HCT116 (cell line): Measurements from ENCODE around the gene ST7. TPM values are rescaled to one million over a fixed set of nuclear protein-coding genes. Genes with fewer than 3 reads are reported as not detected.

Experiments used
- ATAC-seq: fragments of 200-7000 bp; cut with Tn5 transposase; 2 replicates; pipeline ENCODE4 v1.9.1; 2020; ENCODE audit warnings: mild to moderate bottlenecking, moderate library complexity
- BruUV-seq: library from RNA; stranded (reverse); fragments of 400-500 nt; replicated peaks from 2 replicates; lab custom pipeline; 2021; lab: Mats Ljungman, UMichigan
- CTCF ChIA-PET: fragments of 300-600 bp; sonication (Branson Sonifier 250); formaldehyde crosslinking; loops from one replicate; lab custom pipeline; 2021; ENCODE audit warnings: antibody characterized with exemption; lab: Charles Lee
- POLR2A ChIA-PET: fragments of 300-600, 350-600 bp; sonication (Branson Sonifier 250); formaldehyde crosslinking; loops from one replicate; lab custom pipeline; 2021; ENCODE audit warnings: antibody characterized with exemption; lab: Charles Lee
- RAD21 ChIA-PET, 2 experiments: fragments of 300-600 bp; sonication (Branson Sonifier 250); formaldehyde crosslinking; loops; one replicate each; lab custom pipeline; 2023; ENCODE audit warnings: low total read pairs in 2 of 2; ENCODE audit not compliant: uncharacterized antibody in 2 of 2, unreplicated experiment in 2 of 2, low non-redundant PET in 1 of 2; lab: Charles Lee
- DNase-seq: peaks from one replicate; pipeline ENCODE4 v3.0.0-alpha.2; 2010; ENCODE audit warnings: low read depth, low spot score
- H2AFZ ChIP-seq: fragments of 200-600 bp; shearing (Covaris generic), sonication (generic); 2 replicates; pipeline ENCODE4 v1.6.1; 2017; ENCODE audit warnings: low read depth, mixed run types, mixed read lengths, antibody characterized with exemption, low read length; ENCODE audit not compliant: poor library complexity, severe bottlenecking
- H3K27ac ChIP-seq: 2 replicates; pipeline ENCODE4 v1.5.1; 2012; ENCODE audit warnings: low read depth, low read length
- H3K27me3 ChIP-seq: fragments of 200-600 bp; sonication (generic); 2 replicates; pipeline ENCODE4 v1.6.1; 2016; ENCODE audit warnings: mixed run types, low read length, mixed read lengths; ENCODE audit not compliant: insufficient read depth
- H3K36me3 ChIP-seq, 2 experiments: fragments of 200-500 bp in 1 of 2; fragments of 200-600 bp in 1 of 2; sonication (Bioruptor generic) in 1 of 2; sonication (generic) in 1 of 2; 2 replicates each; pipeline versions ENCODE4 v1.5.1 to v1.6.1; 2014 to 2016; ENCODE audit warnings: low read length in 2 of 2, inconsistent platforms in 1 of 2, mixed read lengths in 1 of 2, mixed run types in 1 of 2; ENCODE audit not compliant: insufficient read depth in 2 of 2, control insufficient read depth in 1 of 2
- H3K4me1 ChIP-seq, 2 experiments: fragments of 200-600 bp in 1 of 2; sonication (generic) in 1 of 2; 2 replicates each; pipeline versions ENCODE4 v1.5.1 to v1.6.1; 2012 to 2017; ENCODE audit warnings: low read length in 2 of 2, inconsistent platforms in 1 of 2, mild to moderate bottlenecking in 1 of 2, mixed read lengths in 1 of 2, mixed run types in 1 of 2, moderate library complexity in 1 of 2; ENCODE audit not compliant: insufficient read depth in 2 of 2, control insufficient read depth in 1 of 2
- H3K4me2 ChIP-seq: fragments of 200-600 bp; sonication (generic); 2 replicates; pipeline ENCODE4 v1.6.1; 2017; ENCODE audit warnings: mixed run types, low read length, mixed read lengths
- H3K4me3 ChIP-seq, 2 experiments: fragments of 200-600 bp in 1 of 2; sonication (generic) in 1 of 2; replicated peaks in 1 of 2; 2 replicates each; pipeline ENCODE4 v1.5.1; 2011 to 2016; ENCODE audit warnings: low read length in 2 of 2, control low read depth in 1 of 2, low read depth in 1 of 2, mild to moderate bottlenecking in 1 of 2, mixed read lengths in 1 of 2, mixed run types in 1 of 2
- H3K79me2 ChIP-seq: fragments of 200-600 bp; sonication (generic); 2 replicates; pipeline ENCODE4 v1.6.1; 2017; ENCODE audit warnings: mild to moderate bottlenecking, mixed run types, low read length, moderate library complexity, mixed read lengths; ENCODE audit not compliant: insufficient read depth
- H3K9ac ChIP-seq: fragments of 200-600 bp; sonication (generic); 2 replicates; pipeline ENCODE4 v1.6.1; 2016; ENCODE audit warnings: low read length, mixed read lengths
- H3K9me2 ChIP-seq: fragments of 200-600 bp; sonication (generic), shearing (Covaris generic); 2 replicates; pipeline ENCODE4 v1.6.1; 2017; ENCODE audit warnings: mixed run types, mild to moderate bottlenecking, moderate library complexity; ENCODE audit not compliant: insufficient read depth
- H3K9me3 ChIP-seq, 2 experiments: fragments of 200-500 bp in 1 of 2; fragments of 200-600 bp in 1 of 2; sonication (Bioruptor generic) in 1 of 2; sonication (generic) in 1 of 2; 2 replicates each; pipeline ENCODE4 v1.6.1; 2014 to 2017; ENCODE audit warnings: low read length in 2 of 2, mixed read lengths in 2 of 2, inconsistent platforms in 1 of 2, low read depth in 1 of 2, mild to moderate bottlenecking in 1 of 2, mixed run types in 1 of 2, moderate library complexity in 1 of 2; ENCODE audit not compliant: control insufficient read depth in 1 of 2, insufficient read depth in 1 of 2
- H4K20me1 ChIP-seq: fragments of 200-600 bp; sonication (generic), shearing (Covaris generic); 2 replicates; pipeline ENCODE4 v1.6.1; 2017; ENCODE audit warnings: mixed run types, mild to moderate bottlenecking, moderate library complexity; ENCODE audit not compliant: insufficient read depth
- ELF1 ChIP-seq: IDR thresholded peaks from 2 replicates; pipeline ENCODE4 v1.6.1; 2012; ENCODE audit warnings: low read depth, borderline replicate concordance
- EZH2 ChIP-seq: fragments of 200-600 bp; sonication (generic); IDR thresholded peaks from 2 replicates; pipeline ENCODE4 v1.6.1; 2017; ENCODE audit warnings: antibody characterized with exemption, mixed run types
- JUND ChIP-seq: IDR thresholded peaks from 2 replicates; pipeline ENCODE4 v1.6.1; 2012
- REST ChIP-seq: IDR thresholded peaks from 2 replicates; pipeline ENCODE4 v1.6.1; 2012; ENCODE audit warnings: low read depth
- TCF7L2 ChIP-seq: IDR thresholded peaks from 2 replicates; pipeline ENCODE4 v1.7.0; 2011; ENCODE audit warnings: borderline replicate concordance, inconsistent platforms; ENCODE audit not compliant: insufficient read depth, insufficient read length; ENCODE audit errors: extremely low read depth
- YY1 ChIP-seq: IDR thresholded peaks from 2 replicates; pipeline ENCODE4 v1.6.1; 2011; ENCODE audit warnings: low read length, low read depth, moderate library complexity, mild to moderate bottlenecking; ENCODE audit not compliant: insufficient replicate concordance; ENCODE audit errors: extremely low read depth
- intact Hi-C: fragments of 100-400 bp; cut with micrococcal nuclease; formaldehyde crosslinking; loops from 2 replicates; pipeline ENCODE4 v1.10.0; 2022
- total RNA-seq: library from RNA; stranded (reverse); gene quantifications from one replicate; pipeline ENCODE4 v1.2.1, GENCODE V29; 2021; ENCODE audit not compliant: unreplicated experiment
- TF ChIP-seq, protein P1 (sequence below): IDR thresholded peaks from 2 replicates; pipeline ENCODE4 v1.6.1; 2012

Gene ST7
- total RNA-seq, 1 experiment from 2014 or later, result 12.6 TPM

DNA sequence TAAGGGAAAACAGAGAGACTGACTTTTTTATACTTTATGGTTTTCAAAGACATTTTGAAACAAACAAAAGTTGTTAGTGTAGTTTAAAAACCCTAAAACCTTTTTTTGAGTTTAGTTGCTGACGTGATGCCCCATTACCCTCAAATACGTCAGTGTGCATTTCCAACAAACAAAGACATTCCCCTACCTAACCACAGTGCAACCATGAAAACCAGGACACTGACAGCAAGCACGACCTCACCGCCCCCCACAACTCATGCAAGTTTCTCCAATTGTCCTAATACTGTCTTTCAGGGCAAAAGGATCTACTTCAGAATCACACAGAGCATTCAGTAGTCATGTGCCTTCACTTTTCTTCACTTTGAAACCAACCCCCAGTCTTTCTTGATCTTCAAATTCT is 294.5 kb downstream of the ST7 start:
- Histone ChIP-seq H3K27ac (no peak overlapping the region), H3K36me3 (no peaks in the 10 kb centered on the region), H3K27me3 (0 out of 2 replicates have a peak, but pooled peaks cover 3% of the 10 kb centered on the region), H3K4me1 (no peaks in the 10 kb centered on the region), H3K4me2 (no peak overlapping the region), H2AFZ (no peak overlapping the region), H3K9me2 (no peaks in the 10 kb centered on the region), H3K4me3 (no peak overlapping the region), H3K9me3 (no peaks in the 10 kb centered on the region), H3K9ac (no peak overlapping the region), H4K20me1 (no peaks in the 10 kb centered on the region), H3K79me2 (no peaks in the 10 kb centered on the region)
- DNase-seq (no peak), ATAC-seq (no peak)
- TF ChIP-seq YY1 (no peak), TCF7L2 (no peak), JUND (no peak), REST (no peak), EZH2 (no peak), ELF1 (no peak)
- TF ChIP-seq, protein P1, sequence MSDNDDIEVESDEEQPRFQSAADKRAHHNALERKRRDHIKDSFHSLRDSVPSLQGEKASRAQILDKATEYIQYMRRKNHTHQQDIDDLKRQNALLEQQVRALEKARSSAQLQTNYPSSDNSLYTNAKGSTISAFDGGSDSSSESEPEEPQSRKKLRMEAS, result no peak
- ChIA-PET RAD21 (no interaction called here), CTCF (no interaction called here), POLR2A (no interaction called here)
- intact Hi-C loops, result no loop called here
- BruUV-seq, result no TSS peak
